ENCODE measurements around the gene RRP12.

- TF ChIP-seq SUZ12 (IDR thresholded peaks at IDR 0.05; ENCODE audit: extremely low read depth, insufficient read depth, insufficient read length): no peak
- TF ChIP-seq ZNF274 (IDR thresholded peaks at IDR 0.05; ENCODE audit: low read depth, low read length): no peak
- TF ChIP-seq YY1 (IDR thresholded peaks at IDR 0.05; ENCODE audit: insufficient read depth, insufficient read length): no peak
Measured at GRCh38 chr10:97378933-97379921, 21.9 kb downstream of the RRP12 start.

Measured in NT2/D1 (cell line).